Tibial nerve (tissue), 3 donors: Measurements from ENCODE around the gene BRSK2.

Source experiments
- CTCF ChIP-seq, 5 experiments: fragments of 200-600 bp in 3 of 5; fragments of 450-650 bp in 2 of 5; sonication (generic) in 3 of 5; IDR thresholded peaks; one replicate each; pipeline ENCODE4 v1.5.1; 2016 to 2019; ENCODE audit warnings: antibody characterized with exemption in 5 of 5, mild to moderate bottlenecking in 3 of 5, moderate library complexity in 2 of 5
- POLR2A ChIP-seq, 2 donors: fragments of 450-650 bp; IDR thresholded peaks; one replicate each; pipeline ENCODE4 v1.6.1; 2017; ENCODE audit warnings: antibody characterized with exemption in 2 of 2, mild to moderate bottlenecking in 2 of 2, moderate library complexity in 2 of 2

- no peak for TF ChIP-seq CTCF (IDR thresholded peaks at IDR 0.05)
- TF ChIP-seq POLR2A (IDR thresholded peaks at IDR 0.05), result no peak
Measured at GRCh38 chr11:1404461-1405185, 14.9 kb downstream of the BRSK2 start.
